ENCODE results near the gene CNTNAP2.

The CNTNAP2 gene

GRCh38 chr7:148135116-148135515, 2018.5 kb downstream of the CNTNAP2 start:
- DNase-seq: no peak

DNA sequence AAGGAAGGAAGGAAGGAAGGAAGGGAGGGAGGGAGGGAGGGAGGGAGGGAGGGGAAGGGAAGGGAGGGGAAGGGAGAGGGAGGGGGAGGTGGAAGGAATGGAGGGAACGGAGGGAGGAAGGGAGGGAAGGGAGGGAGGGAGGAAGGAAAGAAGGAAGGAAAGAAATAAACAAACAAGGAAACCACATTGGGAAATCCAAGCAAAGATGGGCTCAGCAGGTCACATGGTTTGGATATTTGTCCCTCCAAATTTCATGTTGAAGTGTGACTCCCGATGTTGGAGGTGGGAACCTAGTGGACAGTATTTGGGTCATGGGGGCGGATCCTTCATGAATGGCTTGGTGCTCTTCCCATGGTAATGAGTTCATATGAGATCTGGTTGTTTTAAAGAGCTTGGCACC, 2019.4 kb downstream of the CNTNAP2 start:
- no peak for DNase-seq

GRCh38 chr7:148142660-148143248, 2026.2 kb downstream of the CNTNAP2 start:
- no peak for DNase-seq

GRCh38 chr7:148144827-148145226, 2028.2 kb downstream of the CNTNAP2 start:
- no peak for DNase-seq

GRCh38 chr7:148146346-148146745, 2029.7 kb downstream of the CNTNAP2 start:
- DNase-seq: no peak

DNA sequence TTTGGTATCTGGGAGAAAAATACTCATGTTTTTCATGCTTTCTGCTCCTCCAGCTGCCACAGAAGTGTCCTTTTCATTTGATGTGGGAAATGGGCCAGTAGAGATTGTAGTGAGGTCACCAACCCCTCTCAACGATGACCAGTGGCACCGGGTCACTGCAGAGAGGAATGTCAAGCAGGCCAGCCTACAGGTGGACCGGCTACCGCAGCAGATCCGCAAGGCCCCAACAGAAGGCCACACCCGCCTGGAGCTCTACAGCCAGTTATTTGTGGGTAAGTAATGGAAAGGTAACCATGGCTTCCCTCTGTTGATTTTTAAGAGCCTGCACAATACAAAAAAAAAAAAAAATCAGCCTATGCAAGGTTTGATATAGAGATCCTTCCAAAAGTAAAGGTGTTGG, 2030.8 kb downstream of the CNTNAP2 start:
- DNase-seq: no peak

DNA sequence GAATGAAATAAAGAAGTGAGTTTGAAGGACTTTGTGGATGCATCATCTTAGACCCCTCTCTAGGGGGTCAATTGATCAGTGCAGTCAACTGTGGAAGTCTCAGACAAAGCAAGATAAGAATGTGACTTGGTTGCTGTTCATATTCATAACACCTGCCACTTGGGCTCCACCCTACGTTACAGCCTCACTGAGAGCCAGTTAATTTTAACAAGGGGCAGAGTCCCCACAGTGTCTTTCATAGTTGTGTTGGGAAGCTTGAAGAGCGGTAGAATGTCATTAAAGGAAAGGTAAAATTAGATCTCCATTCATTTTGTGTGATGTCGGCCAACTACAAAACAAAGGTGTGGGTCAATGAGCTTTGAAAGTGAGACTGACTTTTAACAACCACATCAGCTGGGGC, 2031.9 kb downstream of the CNTNAP2 start:
- no peak for DNase-seq

DNA sequence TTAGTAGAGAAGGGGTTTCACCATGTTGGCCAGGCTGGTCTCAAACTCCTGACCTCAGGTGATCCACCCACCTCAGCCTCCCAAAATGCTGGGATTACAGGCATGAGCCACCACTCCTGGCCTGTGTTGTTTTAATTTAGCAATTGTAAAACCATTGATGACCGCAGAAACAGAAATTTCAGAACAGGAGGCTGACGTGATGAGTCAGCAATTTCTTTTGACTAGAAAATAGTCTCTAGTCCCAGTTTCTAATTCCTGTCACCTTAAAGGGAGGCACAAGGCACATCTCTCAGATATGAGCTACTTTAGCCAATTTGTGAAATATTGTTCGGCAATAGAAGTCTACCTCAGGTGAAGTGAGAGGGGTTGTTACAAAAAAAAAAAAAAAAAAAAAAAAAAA, 2033.1 kb downstream of the CNTNAP2 start:
- DNase-seq: no peak

- DNase-seq: no peak
These were observed 2035.2 kb downstream of the CNTNAP2 start for GRCh38 chr7:148151778-148152177.

DNA sequence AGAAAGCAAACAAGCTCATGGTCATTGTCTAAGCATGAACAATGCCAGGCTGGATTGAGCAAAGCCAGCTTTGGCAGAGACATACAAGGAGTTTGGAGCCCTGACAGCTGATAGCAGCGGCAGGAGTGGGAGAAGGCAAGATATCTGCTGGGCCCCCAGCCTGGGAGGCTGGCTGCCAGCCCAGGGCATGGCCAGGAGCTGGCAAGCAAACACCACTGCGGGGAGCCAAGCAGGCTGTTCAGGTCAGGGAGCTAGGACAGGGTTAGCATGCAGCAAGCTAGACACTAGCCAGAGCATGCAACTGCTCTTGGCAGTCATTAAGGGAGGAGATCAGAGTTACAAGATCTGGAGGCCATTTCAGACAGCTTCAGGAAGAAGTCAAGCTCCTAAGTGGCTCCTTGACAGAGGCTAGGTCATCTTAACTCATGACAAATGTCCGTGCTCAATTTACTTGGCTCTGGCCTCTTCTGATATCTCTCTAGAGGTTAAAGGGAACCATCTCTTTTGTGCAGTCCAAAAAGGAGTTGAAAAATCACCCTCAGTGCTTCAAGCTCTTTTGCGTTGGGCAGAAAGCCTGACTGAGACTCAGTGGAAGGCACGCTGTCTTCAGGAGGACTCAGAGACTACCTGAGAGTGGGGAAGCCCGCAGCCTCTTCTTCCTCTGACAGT, 2037.1 kb downstream of the CNTNAP2 start:
- DNase-seq: no peak

DNA sequence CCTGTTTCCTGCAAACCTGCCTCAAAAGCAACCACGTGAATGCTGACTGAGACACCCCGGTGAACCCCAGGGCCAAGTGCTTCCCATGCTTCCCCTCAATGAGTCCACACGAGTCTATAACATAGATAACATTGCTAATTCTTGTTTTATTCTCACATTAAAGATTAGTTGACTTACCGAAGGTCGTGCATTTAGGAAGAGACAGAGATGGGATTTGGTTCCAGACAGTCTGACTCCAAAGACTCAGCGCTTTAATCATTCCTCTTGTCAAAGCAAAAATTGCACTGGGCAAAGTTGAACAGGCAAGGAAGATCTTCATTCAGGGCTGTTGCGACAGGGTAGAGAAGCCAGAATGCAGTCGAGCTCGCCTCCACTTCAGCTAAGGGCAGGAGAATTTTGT, 2038.4 kb downstream of the CNTNAP2 start:
- no peak for DNase-seq

- DNase-seq: no peak
These were observed 2039.2 kb downstream of the CNTNAP2 start for GRCh38 chr7:148155826-148156225.

DNA sequence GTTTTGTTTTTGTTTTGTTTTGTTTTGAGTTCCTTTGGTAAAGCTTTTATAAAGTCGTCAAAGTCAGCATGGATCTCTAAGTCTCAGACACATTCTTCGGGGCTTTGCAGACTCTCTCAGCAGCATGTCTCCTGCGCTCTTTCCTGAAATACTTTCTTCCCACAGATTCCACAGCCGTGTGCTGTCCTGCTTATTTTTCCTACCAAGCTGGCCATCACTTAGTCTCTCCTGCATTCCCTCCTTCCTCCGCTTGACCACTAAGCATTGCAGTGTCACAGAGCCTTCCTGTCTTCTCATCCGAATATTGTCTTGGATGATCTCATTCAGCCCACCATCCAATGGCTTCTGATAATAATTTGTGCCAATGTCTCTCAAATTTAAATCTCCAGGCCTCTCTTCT, 2039.6 kb downstream of the CNTNAP2 start:
- DNase-seq: no peak

- DNase-seq: no peak
These were observed 2042.7 kb downstream of the CNTNAP2 start for GRCh38 chr7:148159331-148159730.

- no peak for DNase-seq
These were observed 2045.2 kb downstream of the CNTNAP2 start for GRCh38 chr7:148161776-148162175.

DNA sequence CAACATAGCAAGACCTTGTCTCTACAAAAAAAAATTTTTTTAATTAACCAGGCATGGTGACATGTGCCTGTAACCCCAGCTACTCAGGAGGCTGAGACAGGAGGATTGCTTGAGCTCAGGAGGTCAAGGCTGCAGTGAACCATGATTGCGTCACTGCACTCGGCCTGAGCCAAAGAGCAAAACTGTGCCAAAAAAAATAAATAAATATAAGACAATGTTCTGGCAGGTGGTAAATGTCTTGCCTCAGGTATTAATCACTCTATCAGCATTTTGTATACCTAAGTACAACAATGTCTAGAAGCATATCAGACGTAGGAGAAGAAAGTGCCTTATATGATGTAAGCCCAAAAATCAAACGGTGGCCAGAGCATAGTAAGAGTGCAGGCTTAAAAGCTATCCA, 2046.2 kb downstream of the CNTNAP2 start:
- no peak for DNase-seq

GRCh38 chr7:148163246-148163645, 2046.6 kb downstream of the CNTNAP2 start:
- DNase-seq: no peak

- no peak for DNase-seq
These were observed 2056.3 kb downstream of the CNTNAP2 start for GRCh38 chr7:148172920-148173319.

DNA sequence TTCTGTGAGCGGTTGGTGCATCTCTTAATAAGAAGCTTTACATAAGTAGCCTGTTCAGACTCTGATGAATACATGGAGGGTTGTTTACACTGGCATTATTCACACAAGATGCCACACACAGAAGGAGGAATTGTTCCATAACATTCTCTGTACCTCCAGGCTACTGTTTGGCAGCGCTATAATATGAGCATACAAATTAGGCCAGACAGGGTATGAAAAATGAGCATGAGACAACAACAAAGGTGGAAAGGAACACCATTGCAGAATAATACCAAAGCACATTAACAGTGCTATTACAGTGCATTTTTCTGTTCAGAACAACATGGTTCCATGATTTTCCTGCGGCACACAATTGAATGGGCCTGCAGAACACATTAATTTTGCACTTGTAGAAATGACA, 2056.8 kb downstream of the CNTNAP2 start:
- no peak for DNase-seq

DNA sequence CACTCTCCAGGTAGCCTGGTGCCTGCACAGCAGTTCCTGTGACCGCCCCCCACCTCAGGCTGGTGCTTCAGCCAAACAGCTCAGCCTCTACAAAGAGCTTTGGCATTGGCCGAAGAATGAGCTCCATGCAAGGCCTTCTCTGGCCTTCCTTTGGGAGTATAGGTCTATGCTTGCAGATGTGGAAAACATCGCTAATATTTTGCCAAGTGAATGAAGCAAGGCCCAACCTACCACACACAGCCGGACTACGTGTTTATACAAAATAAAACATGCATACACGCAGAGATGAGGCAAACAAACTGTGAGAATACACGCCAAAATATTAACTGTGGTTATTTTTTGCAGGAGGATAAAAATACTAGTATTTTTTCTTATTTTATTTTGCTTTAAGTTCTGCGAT, 2057.8 kb downstream of the CNTNAP2 start:
- no peak for DNase-seq

DNA sequence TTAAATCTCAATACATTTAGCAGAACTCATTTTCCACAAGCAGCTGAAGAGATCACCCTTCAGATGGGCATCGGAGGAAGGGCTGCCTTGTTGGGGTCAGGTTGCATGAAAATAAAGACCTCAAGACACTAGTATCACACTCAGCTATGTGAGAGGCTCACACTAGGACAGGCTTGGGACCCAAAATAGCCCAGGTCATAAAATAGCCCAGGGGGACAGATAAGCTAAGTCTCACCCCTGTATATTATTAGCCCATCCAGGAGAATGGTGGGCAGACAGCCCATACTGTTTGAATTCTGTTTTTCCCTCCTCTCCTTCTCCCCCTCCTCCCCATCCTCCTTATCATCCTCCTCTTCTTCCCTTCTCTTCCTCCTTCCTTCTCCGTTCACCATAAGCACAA, 2058.9 kb downstream of the CNTNAP2 start:
- DNase-seq: no peak

DNA sequence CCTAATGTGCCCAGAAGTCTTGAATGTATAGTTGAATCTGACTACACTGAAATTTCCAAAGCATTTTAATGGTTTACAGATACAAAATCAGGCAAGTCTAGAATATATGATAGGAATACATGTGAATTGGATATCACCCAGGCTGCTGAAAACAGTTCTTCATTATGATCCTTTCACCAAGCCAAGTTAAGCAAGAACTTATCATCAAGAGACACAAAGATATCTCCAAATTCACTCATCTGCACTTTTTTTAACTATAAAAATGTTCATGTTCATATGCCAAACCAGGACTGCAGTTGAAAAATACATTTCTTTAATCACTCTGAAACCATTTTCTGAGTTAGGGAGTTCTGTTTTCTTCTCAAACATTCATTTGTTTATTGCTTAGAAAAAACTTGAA, 2061.4 kb downstream of the CNTNAP2 start:
- DNase-seq: no peak

- DNase-seq: no peak
These were observed 2063.5 kb downstream of the CNTNAP2 start for GRCh38 chr7:148180075-148180474.

DNA sequence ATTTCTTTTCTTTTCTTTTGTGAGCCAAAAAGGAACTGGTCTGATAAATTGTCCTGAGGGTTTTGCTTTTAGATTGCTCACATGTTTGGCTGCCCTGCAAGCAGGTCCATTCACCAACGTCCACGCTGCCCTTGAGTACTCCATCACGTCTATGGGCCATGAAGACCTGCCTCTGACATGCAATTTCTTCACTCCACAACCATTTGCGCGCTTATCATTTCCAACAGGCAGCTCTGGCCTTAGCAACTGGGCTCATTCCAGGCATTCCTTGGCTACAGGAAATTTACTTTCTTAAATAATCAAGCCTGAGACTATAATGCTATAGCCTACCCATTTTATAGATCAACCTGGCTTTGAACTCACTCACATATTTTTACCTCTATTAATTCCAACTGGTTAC, 2065.7 kb downstream of the CNTNAP2 start:
- no peak for DNase-seq

DNA sequence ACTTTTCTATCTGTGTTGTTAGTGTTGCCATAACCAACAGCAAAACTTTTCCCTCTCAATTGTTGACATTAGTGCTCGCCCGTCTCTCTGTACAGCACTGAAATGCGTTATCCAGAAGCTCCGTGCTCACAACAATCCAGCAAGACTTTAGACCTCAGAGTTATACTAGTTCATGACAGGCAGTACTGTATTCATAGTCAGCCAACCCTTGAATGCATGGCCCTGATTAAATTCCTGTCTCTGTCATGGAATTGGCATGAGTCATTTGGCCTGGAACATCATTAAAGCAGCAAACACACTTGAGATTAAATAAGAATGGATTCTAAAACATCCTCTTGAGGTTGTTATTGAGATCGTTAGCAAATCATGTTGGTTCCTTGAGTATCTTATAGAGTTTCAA, 2068.4 kb downstream of the CNTNAP2 start:
- no peak for DNase-seq

Measured in activated T-cell treated with anti-CD3 and anti-CD28 coated beads, Interleukin-2, amount 50 U/mL, for 1 hour (primary cell).